PC-9 (cell line): ENCODE data around the gene TBCB. TPM values are rescaled to one million over a fixed set of nuclear protein-coding genes. Genes with fewer than 3 reads are reported as not detected.

ENCODE experiments used
- BruUV-seq: library from RNA; stranded (reverse); fragments of 400-500 nt; replicated peaks from 2 replicates; lab custom pipeline; 2021; lab: Mats Ljungman, UMichigan
- CTCF ChIA-PET: fragments of 300-600 bp; sonication (Branson Sonifier 250); formaldehyde crosslinking; loops from one replicate; lab custom pipeline; 2022; ENCODE audit warnings: antibody characterized with exemption; lab: Charles Lee
- POLR2A ChIA-PET: fragments of 300-600 bp; sonication (Branson Sonifier 250); formaldehyde crosslinking; loops from one replicate; lab custom pipeline; 2022; ENCODE audit warnings: antibody characterized with exemption; ENCODE audit not compliant: unreplicated experiment; lab: Charles Lee
- DNase-seq, 2 experiments: peaks; one replicate each; pipeline versions ENCODE4 v3.0.0 to v3.0.0-alpha.2; 2015 to 2022; ENCODE audit warnings: mixed read lengths in 1 of 2
- H2AFZ ChIP-seq: fragments of 200-600 bp; sonication (generic); 2 replicates; pipeline ENCODE4 v1.8.1; 2017; ENCODE audit warnings: antibody characterized with exemption
- H3F3A ChIP-seq: fragments of 200-600 bp; sonication (generic); 2 replicates; pipeline ENCODE4 v1.8.1; 2017; ENCODE audit warnings: antibody characterized with exemption, mild to moderate bottlenecking, low read depth; ENCODE audit not compliant: insufficient read depth
- H3K27ac ChIP-seq: fragments of 200-600 bp; sonication (generic); 2 replicates; pipeline ENCODE4 v1.6.1; 2016; ENCODE audit warnings: mixed run types
- H3K27me3 ChIP-seq: fragments of 200-600 bp; sonication (generic); 2 replicates; pipeline ENCODE4 v1.6.1; 2016; ENCODE audit warnings: low read depth, mixed run types; ENCODE audit not compliant: insufficient read depth
- H3K36me3 ChIP-seq: fragments of 200-600 bp; sonication (generic); 2 replicates; pipeline ENCODE4 v1.6.1; 2016; ENCODE audit warnings: low read depth, mixed run types
- H3K4me1 ChIP-seq: fragments of 200-600 bp; sonication (generic); replicated peaks from 2 replicates; pipeline ENCODE4 v1.6.1; 2016; ENCODE audit warnings: mixed run types; ENCODE audit not compliant: insufficient read depth
- H3K4me2 ChIP-seq: fragments of 200-600 bp; sonication (generic); 2 replicates; pipeline ENCODE4 v1.6.1; 2017; ENCODE audit warnings: mixed run types
- H3K4me3 ChIP-seq: fragments of 200-600 bp; sonication (generic); 2 replicates; pipeline ENCODE4 v1.6.1; 2016; ENCODE audit warnings: mixed run types
- H3K79me2 ChIP-seq: fragments of 200-600 bp; sonication (generic); 2 replicates; pipeline ENCODE4 v1.6.1; 2017; ENCODE audit warnings: low read depth, mixed run types
- H3K9me2 ChIP-seq: fragments of 200-600 bp; sonication (generic); 2 replicates; pipeline ENCODE4 v1.8.1; 2017; ENCODE audit warnings: mild to moderate bottlenecking; ENCODE audit not compliant: insufficient read depth
- H3K9me3 ChIP-seq: fragments of 200-600 bp; sonication (generic); 2 replicates; pipeline ENCODE4 v1.8.1; 2016; ENCODE audit warnings: low read depth; ENCODE audit not compliant: insufficient read depth
- H4K20me1 ChIP-seq: fragments of 200-600 bp; sonication (generic); 2 replicates; pipeline ENCODE4 v1.8.1; 2017; ENCODE audit not compliant: insufficient read depth
- EZH2 ChIP-seq: fragments of 200-600 bp; sonication (generic); IDR thresholded peaks from 2 replicates; pipeline ENCODE4 v1.8.0; 2017; ENCODE audit warnings: antibody characterized with exemption, low read depth
- intact Hi-C: fragments of 100-400 bp; cut with micrococcal nuclease; formaldehyde crosslinking; loops from one replicate; pipeline ENCODE4 v1.10.0; 2022; ENCODE audit not compliant: unreplicated experiment
- total RNA-seq: library from RNA; stranded (reverse); gene quantifications from 2 replicates; pipeline ENCODE4 v1.2.3, GENCODE V29; 2021
- TF ChIP-seq, protein P1 (sequence below): fragments of 200-600 bp; sonication (generic); conservative IDR thresholded peaks from 2 replicates; pipeline ENCODE4 v1.6.1; 2017; ENCODE audit warnings: mixed run types, antibody characterized with exemption, mild to moderate bottlenecking, moderate library complexity

Gene TBCB
- total RNA-seq, 1 experiment from 2014 or later: 126 TPM

DNA sequence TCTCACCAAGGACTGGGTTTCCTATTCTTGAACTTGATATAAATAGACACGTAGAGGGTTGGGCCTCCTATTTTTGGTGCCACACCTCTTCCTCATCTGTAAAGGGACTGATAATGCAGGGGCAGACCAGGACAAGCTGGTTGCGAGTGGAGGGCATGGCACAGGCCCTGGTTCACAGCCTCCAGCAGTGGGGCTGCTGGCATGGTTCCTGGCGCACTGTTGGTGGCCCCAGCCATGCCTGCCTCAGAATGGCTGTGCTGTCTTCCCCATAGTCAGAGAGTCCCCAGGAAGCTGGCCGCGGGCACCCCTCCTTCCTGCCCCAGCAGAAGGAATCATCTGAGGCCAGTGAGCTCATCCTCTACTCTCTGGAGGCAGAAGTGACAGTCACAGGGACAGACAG, 14.8 kb upstream of the TBCB start:
- Histone ChIP-seq H3K27ac (no peak overlapping the region), H3K4me1 (peaks cover 10% of the 10 kb centered on the region), H3K27me3 (no peaks in the 10 kb centered on the region), H3K4me3 (no peak overlapping the region), H3K36me3 (no peaks in the 10 kb centered on the region), H3K79me2 (no peaks in the 10 kb centered on the region), H3F3A (no peaks in the 10 kb centered on the region), H3K4me2 (no peak overlapping the region), H2AFZ (no peak overlapping the region), H3K9me2 (no peaks in the 10 kb centered on the region), H3K9me3 (no peaks in the 10 kb centered on the region), H4K20me1 (no peaks in the 10 kb centered on the region)
- BruUV-seq: no TSS peak
- POLR2A ChIA-PET: interaction anchor here (0.5 to 0.6 kb wide), 2 partner anchors 30 to 86 kb away, joined by 3 to 4 read pairs; partner anchors contain the start of gene ALKBH6
- CTCF ChIA-PET: no interaction called here
- TF ChIP-seq, protein P1, sequence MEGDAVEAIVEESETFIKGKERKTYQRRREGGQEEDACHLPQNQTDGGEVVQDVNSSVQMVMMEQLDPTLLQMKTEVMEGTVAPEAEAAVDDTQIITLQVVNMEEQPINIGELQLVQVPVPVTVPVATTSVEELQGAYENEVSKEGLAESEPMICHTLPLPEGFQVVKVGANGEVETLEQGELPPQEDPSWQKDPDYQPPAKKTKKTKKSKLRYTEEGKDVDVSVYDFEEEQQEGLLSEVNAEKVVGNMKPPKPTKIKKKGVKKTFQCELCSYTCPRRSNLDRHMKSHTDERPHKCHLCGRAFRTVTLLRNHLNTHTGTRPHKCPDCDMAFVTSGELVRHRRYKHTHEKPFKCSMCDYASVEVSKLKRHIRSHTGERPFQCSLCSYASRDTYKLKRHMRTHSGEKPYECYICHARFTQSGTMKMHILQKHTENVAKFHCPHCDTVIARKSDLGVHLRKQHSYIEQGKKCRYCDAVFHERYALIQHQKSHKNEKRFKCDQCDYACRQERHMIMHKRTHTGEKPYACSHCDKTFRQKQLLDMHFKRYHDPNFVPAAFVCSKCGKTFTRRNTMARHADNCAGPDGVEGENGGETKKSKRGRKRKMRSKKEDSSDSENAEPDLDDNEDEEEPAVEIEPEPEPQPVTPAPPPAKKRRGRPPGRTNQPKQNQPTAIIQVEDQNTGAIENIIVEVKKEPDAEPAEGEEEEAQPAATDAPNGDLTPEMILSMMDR: no peak
- no peak for TF ChIP-seq EZH2
- intact Hi-C loops: no loop called here
- DNase-seq: peak in 1 of 2 experiments; percentile 25

DNA sequence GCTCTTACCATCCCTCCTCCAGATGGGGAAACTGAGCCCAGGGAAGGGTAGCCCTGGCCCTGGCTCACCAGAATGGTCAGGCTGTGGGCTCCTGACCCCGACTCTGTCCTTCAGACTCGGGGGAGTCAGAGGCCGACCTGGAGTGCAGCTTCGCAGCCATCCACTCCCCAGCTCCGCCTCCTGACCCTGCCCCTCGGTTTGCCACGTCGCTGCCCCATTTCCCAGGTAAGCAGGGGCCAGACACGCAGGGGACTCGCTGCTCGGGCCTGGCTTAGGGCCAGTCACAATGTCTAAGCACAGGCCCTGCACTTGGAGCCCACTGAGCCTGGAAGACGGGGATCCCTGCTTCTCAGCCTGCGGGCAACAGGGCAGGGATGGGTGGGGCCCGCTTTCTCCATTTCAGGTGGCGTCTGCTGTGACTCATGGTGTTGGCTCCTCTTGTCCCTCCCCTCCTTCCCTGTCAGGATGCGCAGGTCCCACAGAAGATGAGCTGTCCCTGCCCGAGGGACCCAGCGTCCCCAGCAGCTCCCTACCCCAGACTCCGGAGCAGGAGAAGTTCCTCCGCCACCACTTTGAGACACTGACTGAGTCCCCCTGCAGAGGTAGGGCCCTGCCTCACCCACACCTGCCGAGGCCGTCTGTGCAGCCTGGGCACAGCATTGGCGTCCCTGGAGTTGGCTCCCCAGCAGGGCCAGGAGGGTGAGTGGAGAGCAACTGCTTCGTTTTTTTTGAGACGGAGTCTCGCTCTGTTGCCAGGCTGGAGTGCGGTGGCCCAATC, 13.5 kb upstream of the TBCB start:
- ChIA-PET CTCF (no interaction called here), POLR2A (interaction anchor here (1.0 kb wide), 1 partner anchor 49 kb away, joined by 3 read pairs; no protein-coding TSS in a partner anchor)
- no peaks in the 10 kb centered on the region for H4K20me1 ChIP-seq
- TF ChIP-seq, protein P1: no peak
- no peak for TF ChIP-seq EZH2
- H3K36me3 ChIP-seq: no peaks in the 10 kb centered on the region
- no peaks in the 10 kb centered on the region for H3K9me2 ChIP-seq
- H3K27me3 ChIP-seq: no peaks in the 10 kb centered on the region
- H3K4me2 ChIP-seq: no peak overlapping the region
- H3K4me1 ChIP-seq: peaks cover 10% of the 10 kb centered on the region
- no peak overlapping the region for H3K4me3 ChIP-seq
- H3K27ac ChIP-seq: no peak overlapping the region
- intact Hi-C loops: no loop called here
- H3K9me3 ChIP-seq: no peaks in the 10 kb centered on the region
- DNase-seq: peak in 1 of 2 experiments; percentile 74
- BruUV-seq: no TSS peak
- H3K79me2 ChIP-seq: no peaks in the 10 kb centered on the region
- H2AFZ ChIP-seq: no peak overlapping the region
- no peaks in the 10 kb centered on the region for H3F3A ChIP-seq

DNA sequence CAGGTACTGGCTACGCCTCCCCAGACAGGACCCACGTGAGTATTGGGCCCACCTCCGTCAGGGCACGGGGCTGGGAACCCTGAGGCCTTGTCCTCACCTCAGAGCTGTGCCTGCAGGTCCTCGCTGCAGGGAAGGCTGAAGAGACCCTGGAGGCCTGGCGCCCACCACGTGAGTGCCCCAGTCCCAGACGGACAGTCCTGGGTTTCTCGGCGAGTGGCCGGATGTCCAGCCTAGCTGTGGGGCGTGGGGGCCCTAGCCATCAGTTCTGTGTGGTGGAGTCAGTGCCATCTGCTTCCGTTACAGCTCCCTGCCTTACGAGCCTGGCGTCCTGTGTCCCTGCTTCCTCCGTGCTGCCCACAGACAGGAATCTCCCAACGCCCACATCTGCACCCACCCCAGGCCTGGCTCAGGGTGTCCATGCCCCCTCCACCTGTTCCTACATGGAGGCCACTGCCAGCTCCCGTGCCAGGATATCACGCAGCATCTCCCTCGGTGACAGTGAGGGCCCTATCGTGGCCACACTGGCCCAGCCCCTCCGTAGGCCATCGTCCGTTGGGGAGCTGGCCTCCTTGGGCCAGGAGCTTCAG, 12.1 kb upstream of the TBCB start:
- Histone ChIP-seq H3K79me2 (no peaks in the 10 kb centered on the region), H3K27me3 (no peaks in the 10 kb centered on the region), H4K20me1 (no peaks in the 10 kb centered on the region; the same call in 1 of the 2 replicates), H3K4me3 (no peak overlapping the region), H3K27ac (no peak overlapping the region), H3K9me3 (no peaks in the 10 kb centered on the region), H3K4me1 (peaks cover 10% of the 10 kb centered on the region), H3K36me3 (no peaks in the 10 kb centered on the region), H3K9me2 (no peaks in the 10 kb centered on the region), H3K4me2 (no peak overlapping the region), H2AFZ (no peak overlapping the region), H3F3A (no peaks in the 10 kb centered on the region)
- ChIA-PET POLR2A (no interaction called here), CTCF (no interaction called here)
- no peak for DNase-seq
- TF ChIP-seq EZH2: no peak
- TF ChIP-seq, protein P1: no peak
- BruUV-seq: no TSS peak
- intact Hi-C loops: no loop called here
